HG03558 (cell line): Measurements from ENCODE around the gene CDH2.

Experiments used
- ATAC-seq: cut with Tn5 transposase; IDR thresholded peaks from one replicate; pipeline ENCODE4 v1.9.1; 2021; ENCODE audit warnings: moderate number of reproducible peaks; ENCODE audit not compliant: unreplicated experiment; ENCODE audit errors: extremely low read depth

The CDH2 gene

DNA sequence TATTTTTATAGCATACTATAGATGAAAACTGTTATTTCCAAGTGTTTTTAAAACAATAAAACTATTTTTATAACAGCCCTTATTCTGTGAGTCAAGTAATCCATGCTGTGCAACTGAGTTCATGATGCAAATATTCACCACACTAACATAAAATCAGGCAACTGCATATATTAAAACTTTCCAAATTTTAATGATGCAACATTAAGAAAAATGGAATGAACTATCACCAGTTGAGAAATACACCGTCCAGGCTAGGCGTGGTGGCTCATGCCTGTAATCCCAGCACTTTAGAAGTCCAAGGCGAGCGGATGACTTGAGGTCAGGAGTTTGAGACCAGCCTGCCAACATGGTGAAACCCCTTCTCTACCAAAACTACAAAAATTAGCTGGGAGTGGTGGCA is 114.5 kb downstream of the CDH2 start:
- no peak for ATAC-seq

DNA sequence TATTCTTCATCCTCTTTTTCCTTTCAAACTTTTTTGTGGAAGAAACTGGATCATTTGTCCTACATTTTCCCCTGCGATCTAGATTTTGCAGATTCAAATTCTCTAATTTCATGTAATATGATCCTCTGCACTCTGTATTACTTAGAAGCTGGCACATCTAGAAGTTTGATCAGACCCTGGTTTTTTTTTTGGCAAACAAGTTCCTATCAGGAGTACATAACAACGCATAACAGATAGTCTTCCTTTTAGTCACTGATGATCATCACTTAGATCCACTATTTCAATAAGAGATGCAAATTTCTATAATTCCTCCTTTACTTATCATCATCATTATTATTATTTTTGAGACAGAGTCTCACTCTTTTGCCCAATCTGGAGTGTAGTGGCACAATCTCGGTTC is 117.1 kb downstream of the CDH2 start:
- ATAC-seq, result no peak

DNA sequence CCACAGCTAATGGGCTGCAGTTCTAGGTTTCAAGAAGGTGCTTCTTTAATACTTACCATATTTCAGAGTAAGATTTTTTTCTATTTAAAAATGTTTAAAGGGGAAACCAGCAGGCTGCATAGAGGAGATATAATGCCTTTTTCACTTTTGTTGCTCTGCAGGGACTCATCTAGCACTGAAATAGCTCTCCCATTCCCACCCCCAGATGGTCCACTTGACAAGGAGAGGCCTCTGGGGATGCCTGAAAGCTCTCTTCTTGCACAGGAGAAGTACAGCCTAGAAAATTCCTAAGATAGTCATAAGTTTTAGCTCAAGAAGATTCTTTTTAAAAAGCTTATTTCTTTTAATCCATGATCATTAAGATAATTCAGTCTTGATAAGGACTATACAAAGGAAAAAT is 126.4 kb downstream of the CDH2 start:
- no peak for ATAC-seq

DNA sequence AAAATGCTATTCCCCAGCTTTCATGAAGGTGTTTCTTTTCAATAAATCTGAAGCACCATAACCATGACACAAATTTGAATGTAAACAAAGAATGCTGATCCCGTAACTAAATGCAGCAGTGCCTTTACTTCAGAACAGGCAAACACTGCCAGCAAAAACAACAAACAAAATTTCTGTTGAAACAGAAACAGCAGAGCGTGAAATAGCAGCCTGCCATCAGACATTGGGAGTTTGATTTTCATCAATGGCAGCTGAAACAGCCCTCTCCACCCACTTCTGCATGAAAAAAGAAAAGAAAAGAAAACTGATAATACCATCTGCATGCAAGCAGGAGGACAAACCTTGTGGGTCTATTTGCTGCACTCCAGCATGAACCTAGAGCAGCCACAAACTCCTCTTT is 128.3 kb downstream of the CDH2 start:
- no peak for ATAC-seq

DNA sequence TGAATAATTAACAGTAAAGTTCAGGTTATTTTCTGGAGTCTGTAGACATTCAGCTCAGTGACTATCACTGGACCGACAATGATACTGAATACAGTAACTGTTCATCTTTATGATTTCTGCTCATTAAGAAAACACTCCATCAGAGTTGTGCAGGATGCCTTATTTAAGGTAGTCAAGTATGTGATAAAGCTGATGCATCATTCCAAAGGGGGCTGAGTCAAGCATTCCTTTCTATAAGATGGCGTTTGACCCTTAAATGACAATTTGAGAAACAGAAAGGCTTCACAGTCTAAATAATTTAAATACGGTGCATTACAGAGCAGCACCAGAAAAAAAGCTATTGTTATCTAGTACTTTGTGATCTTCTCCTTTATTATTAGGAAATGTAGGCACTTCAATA is 131.1 kb downstream of the CDH2 start:
- no peak for ATAC-seq

DNA sequence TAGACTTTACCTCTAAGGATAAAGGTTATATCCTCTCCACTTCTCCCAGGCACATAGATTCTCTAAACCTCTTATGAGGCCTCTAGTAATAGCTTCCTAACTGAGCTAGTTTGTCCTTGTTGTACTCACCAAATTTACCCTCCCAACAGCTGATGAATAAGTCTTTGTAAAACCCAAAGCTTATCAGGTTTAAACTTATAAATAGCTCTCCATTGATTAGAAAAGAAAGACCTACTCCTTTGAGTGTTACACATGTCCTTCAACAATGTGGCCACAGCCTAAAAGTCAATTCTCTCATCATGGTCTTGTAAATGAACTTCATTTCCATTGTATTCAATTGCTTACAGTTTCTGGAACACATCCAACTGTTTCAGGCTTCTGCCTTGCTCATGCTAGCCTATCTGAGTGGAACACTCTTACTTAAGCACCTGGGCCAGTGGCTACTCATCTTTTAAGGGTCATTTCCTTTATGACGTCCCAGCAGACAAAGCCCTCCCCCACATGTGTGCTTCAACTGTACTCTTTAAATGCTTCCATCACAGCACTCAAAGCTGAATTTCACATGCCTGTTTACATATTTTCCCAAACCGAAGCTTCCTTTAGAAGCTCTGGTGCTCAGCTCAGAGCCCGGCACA is 131.6 kb downstream of the CDH2 start:
- ATAC-seq, result no peak

DNA sequence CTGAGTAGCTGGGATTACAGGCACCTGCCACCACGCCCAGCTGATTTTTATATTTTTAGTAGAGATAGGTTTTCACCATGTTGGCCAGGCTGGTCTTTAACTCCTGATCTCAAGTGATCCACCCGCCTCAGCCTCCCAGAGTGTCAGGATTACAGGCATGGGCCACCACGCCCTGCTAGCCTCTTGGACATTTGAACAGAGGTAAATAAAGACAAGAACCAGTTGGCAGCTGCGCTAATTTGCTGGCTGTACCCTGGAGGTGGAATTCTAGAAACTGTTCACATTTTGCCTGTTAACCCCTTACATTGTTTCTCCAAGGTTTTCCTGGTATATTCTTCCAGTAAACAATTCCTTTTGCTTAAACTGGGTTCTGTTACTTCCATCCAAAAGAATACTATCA is 132.9 kb downstream of the CDH2 start:
- no peak for ATAC-seq

DNA sequence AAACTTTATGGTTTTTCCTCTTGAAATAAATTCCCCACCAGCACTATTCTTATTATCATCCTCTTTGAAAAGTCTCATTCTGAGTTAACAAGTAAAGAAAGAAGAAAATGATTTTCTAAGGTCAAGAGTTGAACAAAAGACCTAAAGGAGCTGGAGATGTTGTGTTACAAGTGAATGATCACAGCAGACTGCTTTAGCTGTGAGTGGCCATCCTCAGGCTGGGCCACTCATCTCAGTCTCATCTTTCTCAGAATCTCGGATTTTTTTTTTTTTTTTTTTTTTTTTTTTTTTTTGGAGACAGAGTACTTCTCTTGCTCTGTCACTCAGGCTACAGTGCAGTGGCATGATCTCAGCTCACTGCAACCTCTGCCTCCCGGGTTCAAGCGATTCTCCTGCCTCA is 133.3 kb downstream of the CDH2 start:
- no peak for ATAC-seq

DNA sequence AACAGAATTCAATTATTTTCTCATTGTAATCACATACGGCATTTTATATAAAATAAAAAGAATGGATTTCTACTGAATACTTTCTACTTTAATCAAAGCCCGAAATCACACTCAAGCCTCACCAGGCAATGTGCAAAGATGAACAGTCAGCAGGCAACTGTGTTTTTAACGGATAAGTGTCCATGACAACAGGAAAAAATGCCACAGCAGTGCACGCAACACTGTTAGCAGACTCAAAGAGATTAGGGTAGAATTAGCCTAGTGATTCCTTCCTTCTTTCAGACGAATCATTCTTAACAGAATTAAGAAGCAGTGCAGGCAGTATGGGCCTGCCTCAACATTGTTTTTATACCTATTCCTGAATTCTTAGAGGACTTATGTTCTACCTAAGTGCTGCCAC is 135.6 kb downstream of the CDH2 start:
- ATAC-seq, result no peak

DNA sequence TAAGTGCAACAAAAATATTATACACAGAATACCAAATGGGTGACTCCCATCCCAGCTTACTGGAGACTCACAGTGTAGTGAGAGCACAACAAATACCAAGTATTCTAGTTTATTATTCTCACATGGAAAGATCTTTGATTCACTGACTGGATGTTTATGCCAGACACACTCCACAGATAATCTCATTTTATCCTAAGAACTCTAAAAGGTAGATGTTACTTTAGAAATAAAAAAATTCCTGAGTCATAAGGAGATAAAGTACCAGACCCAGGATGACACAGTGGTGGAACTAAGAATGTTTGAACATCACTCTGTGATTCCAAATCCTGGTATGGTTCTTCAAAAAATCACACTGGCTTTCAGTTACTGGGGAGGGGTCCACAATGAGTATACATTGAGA is 136.2 kb downstream of the CDH2 start:
- ATAC-seq, result no peak

DNA sequence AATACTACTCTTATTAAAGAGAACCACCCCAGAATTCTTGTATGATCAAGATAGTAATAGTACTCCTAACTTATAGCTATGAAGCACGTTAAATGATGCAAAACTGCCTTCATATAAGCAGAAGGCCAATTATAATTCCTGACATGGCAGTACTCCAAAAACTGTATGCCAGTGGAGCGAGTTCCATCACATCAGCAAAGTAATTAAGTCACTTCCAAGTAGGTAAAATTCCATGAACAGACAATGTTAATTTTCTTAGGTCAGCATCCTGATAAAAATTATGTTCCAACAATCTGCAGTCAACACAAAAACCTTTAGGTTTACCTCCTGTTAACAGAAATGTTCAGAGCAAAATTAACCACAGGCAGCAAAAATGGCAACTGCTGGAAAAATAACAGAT is 136.7 kb downstream of the CDH2 start:
- no peak for ATAC-seq

DNA sequence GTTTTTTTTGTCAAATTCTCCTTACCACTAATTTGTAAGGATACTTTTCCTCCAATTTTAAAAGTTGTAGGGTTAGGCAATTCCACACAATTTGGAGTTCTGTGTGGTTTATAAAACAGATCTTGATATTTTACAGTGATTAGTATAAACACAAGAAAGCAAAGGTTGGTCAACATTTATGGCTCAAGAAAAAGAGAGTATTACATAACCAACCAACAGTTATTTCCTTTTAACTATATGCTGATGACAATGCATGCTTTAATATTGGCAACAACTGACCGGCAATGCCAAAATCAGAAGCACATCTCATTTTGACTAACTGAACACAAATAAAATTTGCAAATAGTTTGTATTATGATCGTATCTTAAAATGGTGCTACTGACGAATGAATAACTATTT is 137.2 kb downstream of the CDH2 start:
- ATAC-seq, result no peak

DNA sequence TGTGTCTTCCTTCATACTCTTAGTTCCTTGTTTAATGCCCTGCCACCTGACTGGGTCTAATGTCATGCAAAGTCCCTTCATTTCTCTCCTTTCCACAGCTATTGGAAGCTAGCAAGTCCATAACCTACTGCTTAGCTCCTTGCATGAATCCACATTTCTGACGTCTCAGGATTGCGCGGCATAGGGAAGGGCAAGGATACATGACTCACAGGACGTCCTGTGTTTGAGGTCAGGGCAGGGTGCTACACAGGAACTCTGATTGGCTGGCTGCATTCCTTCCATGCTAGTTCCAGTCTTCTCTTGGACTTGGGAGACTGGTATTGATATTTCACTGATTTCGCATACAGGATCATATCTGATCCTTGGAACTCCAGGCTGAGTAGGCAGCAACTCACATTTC is 137.9 kb downstream of the CDH2 start:
- no peak for ATAC-seq

DNA sequence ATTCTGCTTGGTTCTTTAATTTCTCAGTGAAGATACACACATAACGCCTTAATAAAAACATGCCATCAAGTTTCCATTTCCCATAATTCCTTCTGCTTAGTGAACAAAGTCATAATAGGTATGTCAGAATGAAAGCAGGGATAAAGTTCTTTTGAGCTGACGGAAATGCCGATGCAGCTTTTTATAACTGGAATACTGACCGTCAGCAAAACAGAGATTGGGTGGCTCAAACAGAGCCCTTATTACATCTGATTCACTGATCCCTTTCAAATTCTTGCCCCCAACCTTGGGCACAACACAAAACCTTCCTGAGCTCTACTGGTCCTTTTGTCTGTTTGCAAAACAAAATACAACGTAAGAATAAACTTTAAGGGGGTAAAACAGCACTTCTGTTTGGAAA is 140.4 kb downstream of the CDH2 start:
- no peak for ATAC-seq

DNA sequence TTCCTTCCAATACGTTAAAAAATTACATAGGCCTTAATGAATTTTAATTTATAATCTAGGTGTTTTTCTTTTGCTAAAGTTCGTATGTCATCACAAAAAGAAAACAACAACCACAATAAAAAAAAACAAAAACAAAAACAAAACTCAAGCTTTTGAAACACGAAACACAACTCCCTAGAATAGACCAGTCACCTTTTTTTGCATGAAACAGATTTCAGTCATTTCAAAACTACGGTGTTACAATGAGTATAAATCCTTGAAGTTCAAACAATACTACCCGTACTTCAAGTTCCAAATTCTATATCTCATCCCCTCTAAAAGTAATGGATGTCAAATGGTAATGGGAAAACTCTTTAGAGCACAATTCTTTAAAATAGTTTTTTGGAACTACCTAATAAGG is 142.4 kb downstream of the CDH2 start:
- no peak for ATAC-seq

DNA sequence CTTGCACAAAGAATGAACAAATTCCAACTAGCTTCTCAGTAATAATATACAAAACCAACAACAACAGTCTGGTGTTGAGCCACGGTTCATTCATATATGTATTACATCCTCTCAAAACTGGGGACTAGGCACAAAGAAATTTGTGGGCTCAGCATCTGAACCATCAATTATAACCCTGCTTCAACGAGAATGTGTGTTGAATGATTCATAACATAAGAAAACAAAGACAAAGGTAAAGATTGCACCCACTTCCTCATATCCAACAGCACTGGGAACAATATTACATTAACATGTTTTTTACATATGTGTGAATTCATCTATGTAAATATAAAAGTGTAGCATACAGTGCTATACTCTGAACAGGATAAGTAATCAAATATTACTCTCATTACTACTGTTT is 144.8 kb downstream of the CDH2 start:
- no peak for ATAC-seq

DNA sequence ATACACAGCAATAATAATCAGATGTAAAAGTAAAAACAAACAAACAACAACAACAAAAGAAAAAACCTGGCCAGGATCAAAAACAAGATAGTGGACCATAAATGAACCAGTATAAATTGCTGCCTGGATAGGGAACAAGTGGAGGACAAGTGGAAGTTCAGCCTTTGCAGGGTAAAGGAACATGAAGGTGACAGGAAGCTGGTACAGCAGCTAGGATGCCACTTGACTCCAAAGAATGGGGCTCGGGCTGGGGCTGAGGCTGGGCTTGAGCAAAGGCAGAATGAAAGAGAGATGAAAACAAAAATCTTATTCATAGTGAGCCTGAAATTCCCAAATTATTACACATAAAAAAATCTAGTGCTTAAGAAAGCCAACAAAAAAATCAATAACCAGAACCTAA is 146.5 kb downstream of the CDH2 start:
- no peak for ATAC-seq

DNA sequence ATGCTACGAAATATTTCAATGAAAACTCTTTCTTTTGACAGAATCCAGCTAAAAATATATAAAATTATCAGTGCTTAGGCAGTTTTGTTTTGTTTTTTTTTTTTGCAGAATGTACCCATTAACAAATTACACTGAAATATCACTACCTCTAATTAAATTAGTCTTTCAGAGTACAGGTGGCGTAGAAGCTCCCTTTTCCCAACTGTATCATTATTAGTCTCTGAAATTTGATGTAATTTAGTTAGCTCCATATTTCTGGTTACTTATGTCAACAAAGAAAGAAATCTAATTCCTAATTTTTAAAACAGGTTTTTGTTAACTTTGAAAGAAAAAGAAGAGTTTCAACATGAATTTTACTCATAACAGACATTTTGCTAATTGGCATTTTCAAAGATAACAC is 149.2 kb downstream of the CDH2 start:
- no peak for ATAC-seq

DNA sequence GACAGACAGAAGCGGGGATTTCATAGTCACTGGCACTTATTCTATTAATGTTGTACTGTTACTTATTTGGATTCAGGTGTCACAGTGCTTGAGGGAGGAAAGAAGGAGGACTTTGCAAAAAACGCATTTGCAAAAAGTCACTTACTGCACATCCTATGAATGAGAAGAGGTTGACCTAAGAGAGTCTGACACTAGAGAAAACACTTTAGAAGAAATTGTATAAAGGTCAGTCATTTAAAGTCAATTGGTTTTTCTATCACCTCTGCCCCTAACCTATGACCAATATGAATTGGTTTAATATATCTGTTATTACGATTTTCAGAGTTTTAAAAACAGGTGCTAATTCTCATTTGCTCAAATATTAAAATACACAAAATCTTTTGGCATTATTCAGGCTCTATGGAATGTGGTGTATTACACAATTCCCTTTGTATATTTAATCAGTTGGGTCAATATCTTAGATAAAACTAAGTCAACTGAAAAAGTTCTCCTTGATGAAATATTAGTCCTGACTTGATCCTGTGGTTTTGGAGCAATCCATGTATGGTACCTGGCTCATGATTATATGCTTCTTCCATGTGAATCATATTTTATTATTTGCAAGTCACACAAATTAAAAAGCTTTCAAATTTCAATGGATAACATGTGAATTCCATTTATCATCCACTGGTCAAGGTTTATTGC is 157.4 kb downstream of the CDH2 start:
- ATAC-seq, result no peak

DNA sequence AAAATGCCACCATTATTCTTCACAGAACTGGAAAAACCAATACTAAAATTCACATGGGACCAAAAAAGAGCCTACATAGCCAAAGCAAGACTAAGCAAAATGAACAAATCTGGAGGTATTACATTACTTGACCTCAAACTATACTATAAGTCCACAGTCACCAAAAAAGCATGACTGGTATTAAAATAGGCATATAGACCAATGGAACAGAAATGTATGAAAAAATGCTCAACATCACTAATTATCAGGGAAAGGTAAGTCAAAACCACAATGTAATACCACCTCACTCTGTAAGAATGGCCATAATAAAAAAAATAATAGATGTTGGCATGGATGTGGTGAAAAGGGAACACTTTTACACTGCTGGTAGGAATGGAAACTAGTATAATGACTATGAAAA is 158.6 kb downstream of the CDH2 start:
- no peak for ATAC-seq

DNA sequence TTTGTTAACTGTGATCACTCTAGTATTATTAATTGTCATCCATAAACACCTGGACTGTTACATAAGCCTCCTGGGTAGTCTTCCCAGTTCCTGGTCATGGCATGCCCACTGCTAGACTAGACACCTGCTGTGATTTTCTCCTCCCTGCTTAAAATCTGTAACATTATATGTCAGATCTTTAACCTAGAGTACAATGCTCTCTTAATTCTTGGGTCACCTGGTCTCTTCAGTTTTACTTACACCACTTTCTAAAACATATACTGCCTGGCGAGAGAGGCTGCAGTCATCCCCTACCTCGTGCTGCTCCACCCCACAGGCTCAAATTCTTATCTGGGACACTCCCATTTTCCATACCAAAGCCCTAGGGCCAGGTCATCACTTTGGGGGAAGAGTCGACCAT is 161.3 kb downstream of the CDH2 start:
- no peak for ATAC-seq

DNA sequence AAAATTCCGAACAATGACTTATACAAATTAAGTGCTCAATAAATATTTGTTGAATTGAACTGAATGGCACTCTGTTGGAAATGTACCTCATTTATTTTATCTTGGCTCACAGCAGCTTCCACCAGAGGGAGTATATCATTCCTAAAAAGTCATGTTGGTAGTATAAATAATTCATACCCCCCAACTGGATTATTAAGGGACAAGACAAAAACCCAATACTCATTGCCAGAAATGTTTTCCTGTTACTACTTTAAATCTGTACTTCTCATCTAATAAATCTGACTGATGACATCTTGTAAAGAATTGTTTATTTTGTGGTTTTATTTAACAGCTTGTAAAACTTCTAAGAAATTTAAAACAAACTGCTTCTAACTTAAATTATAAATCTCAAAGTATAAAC is 163.9 kb downstream of the CDH2 start:
- ATAC-seq, result no peak
